ENCODE data around the gene FAT4. TPM values are rescaled to one million over a fixed set of nuclear protein-coding genes. Genes with fewer than 3 reads are reported as not detected.

FAT4 gene
- total RNA-seq, 1 experiment from 2014 or later, result 4.5 TPM

DNA sequence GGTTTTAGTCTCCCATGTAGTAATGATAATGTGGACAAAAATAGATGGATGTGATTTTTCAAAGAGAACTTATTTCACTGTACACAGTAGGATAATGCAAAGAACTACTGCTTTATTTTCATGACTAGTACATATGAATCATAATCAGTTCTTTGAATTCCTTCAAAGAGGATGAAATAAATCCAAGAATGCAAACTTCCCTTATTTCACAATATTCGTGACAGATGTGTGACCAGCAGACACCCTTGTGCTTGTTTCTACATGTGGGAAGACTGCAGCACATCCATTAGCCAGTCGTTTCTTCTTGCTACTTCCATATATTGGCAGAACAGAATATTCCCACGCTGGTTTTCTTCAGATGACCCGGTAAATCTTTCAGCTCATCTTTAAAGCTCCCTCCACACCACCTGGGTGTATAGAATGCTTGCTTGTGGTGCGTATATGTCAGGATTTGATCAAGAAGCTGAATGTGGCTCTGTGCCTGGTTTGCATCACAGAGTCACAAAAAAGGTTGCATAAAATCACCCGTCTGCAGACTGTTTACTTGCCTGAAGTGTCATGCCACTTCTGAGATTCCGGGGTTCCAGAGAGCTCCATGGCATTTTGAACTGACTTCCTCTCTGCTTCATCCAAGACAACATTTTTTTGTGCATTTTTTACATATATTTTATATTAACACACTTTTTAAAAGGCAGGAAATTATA, 47.7 kb upstream of the FAT4 start:
- no peak overlapping the region for H3K4me3 ChIP-seq
- H3K27ac ChIP-seq, result no peak overlapping the region
- no peak overlapping the region for H3K4me2 ChIP-seq
- H2AFZ ChIP-seq, result peak overlapping the region; percentile 50; the same call in 1 of the 2 replicates
- no peaks in the 10 kb centered on the region for H3K27me3 ChIP-seq (ENCODE audit: insufficient read depth, low read depth)
- no peak for DNase-seq
- H4K20me1 ChIP-seq (ENCODE audit: insufficient read depth), result no peaks in the 10 kb centered on the region
- ChIA-PET POLR2A (ENCODE audit: unreplicated experiment) (no interaction called here), CTCF (no interaction called here)
- no peaks in the 10 kb centered on the region for H3K4me1 ChIP-seq (replicated peaks; ENCODE audit: insufficient read depth)
- no peaks in the 10 kb centered on the region for H3K9me2 ChIP-seq (ENCODE audit: insufficient read depth)
- no peaks in the 10 kb centered on the region for H3K36me3 ChIP-seq (ENCODE audit: low read depth)
- no peaks in the 10 kb centered on the region for H3K9me3 ChIP-seq (ENCODE audit: insufficient read depth, low read depth)
- BruUV-seq (replicated peaks), result no TSS peak
- H3F3A ChIP-seq (ENCODE audit: insufficient read depth, low read depth), result no peaks in the 10 kb centered on the region
- H3K79me2 ChIP-seq (ENCODE audit: low read depth), result no peaks in the 10 kb centered on the region
- TF ChIP-seq EZH2 (IDR thresholded peaks at IDR 0.05; ENCODE audit: low read depth), result no peak
- TF ChIP-seq, protein P1, sequence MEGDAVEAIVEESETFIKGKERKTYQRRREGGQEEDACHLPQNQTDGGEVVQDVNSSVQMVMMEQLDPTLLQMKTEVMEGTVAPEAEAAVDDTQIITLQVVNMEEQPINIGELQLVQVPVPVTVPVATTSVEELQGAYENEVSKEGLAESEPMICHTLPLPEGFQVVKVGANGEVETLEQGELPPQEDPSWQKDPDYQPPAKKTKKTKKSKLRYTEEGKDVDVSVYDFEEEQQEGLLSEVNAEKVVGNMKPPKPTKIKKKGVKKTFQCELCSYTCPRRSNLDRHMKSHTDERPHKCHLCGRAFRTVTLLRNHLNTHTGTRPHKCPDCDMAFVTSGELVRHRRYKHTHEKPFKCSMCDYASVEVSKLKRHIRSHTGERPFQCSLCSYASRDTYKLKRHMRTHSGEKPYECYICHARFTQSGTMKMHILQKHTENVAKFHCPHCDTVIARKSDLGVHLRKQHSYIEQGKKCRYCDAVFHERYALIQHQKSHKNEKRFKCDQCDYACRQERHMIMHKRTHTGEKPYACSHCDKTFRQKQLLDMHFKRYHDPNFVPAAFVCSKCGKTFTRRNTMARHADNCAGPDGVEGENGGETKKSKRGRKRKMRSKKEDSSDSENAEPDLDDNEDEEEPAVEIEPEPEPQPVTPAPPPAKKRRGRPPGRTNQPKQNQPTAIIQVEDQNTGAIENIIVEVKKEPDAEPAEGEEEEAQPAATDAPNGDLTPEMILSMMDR (conservative IDR thresholded peaks at IDR 0.05), result no peak
- intact Hi-C loops (cut with micrococcal nuclease; ENCODE audit: unreplicated experiment), result no loop called here

DNA sequence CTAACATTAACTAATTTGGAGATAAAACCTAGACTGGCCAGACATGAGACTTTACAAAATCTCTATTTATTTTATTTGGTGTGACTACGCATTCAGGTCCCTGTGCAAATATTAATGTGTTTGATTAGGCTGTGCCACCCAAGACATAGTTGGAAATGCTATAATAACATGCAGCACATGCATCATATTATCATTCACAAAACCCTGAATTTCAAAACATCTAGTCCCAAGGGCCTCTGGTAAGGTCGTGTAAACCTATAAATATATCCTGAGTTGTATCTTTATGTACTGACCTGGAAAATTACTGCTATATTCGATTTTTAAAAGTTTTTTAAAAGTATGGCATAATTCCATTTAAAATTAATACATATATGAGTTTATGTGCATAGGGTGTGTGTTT, 47.1 kb upstream of the FAT4 start:
- Histone ChIP-seq H4K20me1 (ENCODE audit: insufficient read depth) (no peaks in the 10 kb centered on the region), H3K27ac (no peak overlapping the region), H2AFZ (no peak overlapping the region), H3K4me1 (replicated peaks; ENCODE audit: insufficient read depth) (no peaks in the 10 kb centered on the region), H3F3A (ENCODE audit: insufficient read depth, low read depth) (no peaks in the 10 kb centered on the region), H3K4me3 (no peak overlapping the region), H3K27me3 (ENCODE audit: insufficient read depth, low read depth) (no peaks in the 10 kb centered on the region), H3K9me2 (ENCODE audit: insufficient read depth) (no peaks in the 10 kb centered on the region), H3K4me2 (no peak overlapping the region), H3K79me2 (ENCODE audit: low read depth) (no peaks in the 10 kb centered on the region), H3K36me3 (ENCODE audit: low read depth) (no peaks in the 10 kb centered on the region), H3K9me3 (ENCODE audit: insufficient read depth, low read depth) (no peaks in the 10 kb centered on the region)
- BruUV-seq (replicated peaks), result no TSS peak
- POLR2A ChIA-PET (ENCODE audit: unreplicated experiment), result no interaction called here
- TF ChIP-seq EZH2 (IDR thresholded peaks at IDR 0.05; ENCODE audit: low read depth), result no peak
- TF ChIP-seq, protein P1 (conservative IDR thresholded peaks at IDR 0.05), result no peak
- DNase-seq, result no peak
- CTCF ChIA-PET, result no interaction called here
- intact Hi-C loops (cut with micrococcal nuclease; ENCODE audit: unreplicated experiment), result no loop called here

DNA sequence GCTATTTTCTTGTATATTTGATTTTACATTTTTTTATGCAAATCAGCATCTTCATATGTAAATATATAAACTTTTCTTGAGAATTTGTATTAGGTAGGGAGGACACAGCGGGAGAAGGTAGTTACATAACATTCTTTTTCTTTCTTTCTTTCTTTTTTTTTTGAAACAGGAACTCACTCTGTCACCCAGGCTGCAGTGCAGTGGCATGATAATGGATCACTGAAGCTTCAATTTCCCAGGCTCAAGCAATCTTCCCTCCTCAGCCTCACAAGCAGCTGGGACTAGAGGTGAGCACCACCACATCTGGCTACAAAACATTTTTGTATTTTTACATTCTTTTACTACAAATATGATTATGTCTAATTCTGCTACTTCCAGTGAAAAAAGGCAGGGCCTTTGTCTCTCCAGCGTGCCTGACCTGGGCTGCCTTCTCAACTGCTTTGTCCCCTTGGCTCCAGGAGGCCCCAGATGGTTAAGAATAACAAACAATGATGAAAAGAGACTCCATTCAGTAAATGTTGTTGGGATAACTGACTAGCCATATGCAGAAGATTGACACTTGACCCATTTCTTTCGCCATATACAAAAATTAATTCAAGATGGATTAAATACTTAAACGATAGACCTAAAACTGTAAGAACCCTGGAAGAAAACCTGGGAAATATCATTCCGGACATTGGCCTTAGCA, 46.5 kb upstream of the FAT4 start:
- Histone ChIP-seq H3F3A (ENCODE audit: insufficient read depth, low read depth) (no peaks in the 10 kb centered on the region), H3K4me3 (no peak overlapping the region), H3K9me3 (ENCODE audit: insufficient read depth, low read depth) (no peaks in the 10 kb centered on the region), H3K79me2 (ENCODE audit: low read depth) (no peaks in the 10 kb centered on the region), H3K4me1 (replicated peaks; ENCODE audit: insufficient read depth) (no peaks in the 10 kb centered on the region), H4K20me1 (ENCODE audit: insufficient read depth) (no peaks in the 10 kb centered on the region), H3K4me2 (no peak overlapping the region), H3K27ac (no peak overlapping the region), H3K9me2 (ENCODE audit: insufficient read depth) (no peaks in the 10 kb centered on the region), H3K36me3 (ENCODE audit: low read depth) (no peaks in the 10 kb centered on the region), H2AFZ (0 out of 2 replicates have a peak overlapping the region, but pooled peaks have one; percentile 30), H3K27me3 (ENCODE audit: insufficient read depth, low read depth) (no peaks in the 10 kb centered on the region)
- intact Hi-C loops (cut with micrococcal nuclease; ENCODE audit: unreplicated experiment), result no loop called here
- no peak for TF ChIP-seq EZH2 (IDR thresholded peaks at IDR 0.05; ENCODE audit: low read depth)
- TF ChIP-seq, protein P1 (conservative IDR thresholded peaks at IDR 0.05), result no peak
- DNase-seq, result no peak
- CTCF ChIA-PET, result no interaction called here
- BruUV-seq (replicated peaks), result no TSS peak
- POLR2A ChIA-PET (ENCODE audit: unreplicated experiment), result no interaction called here

Measured in PC-9 (cell line).